Mesenchymal stem cell (in vitro differentiated cells and primary cell): Measurements from ENCODE around the gene AFM.
A peak's percentile ranks its signal among the peaks of the same experiment; 100 is the strongest.

Experiments used
- DNase-seq: peaks from one replicate; pipeline ENCODE4 v3.0.0-alpha.2; 2013
- H2AFZ ChIP-seq: one replicate; pipeline ENCODE4 v1.6.1; 2013; ENCODE audit warnings: low read depth, mild to moderate bottlenecking, control low read depth, inconsistent platforms, low read length, moderate library complexity
- H2AK5ac ChIP-seq: 2 replicates; pipeline ENCODE4 v1.6.1; 2013; ENCODE audit warnings: low read length, moderate library complexity, mild to moderate bottlenecking, inconsistent platforms; ENCODE audit not compliant: severe bottlenecking
- H2BK120ac ChIP-seq: one replicate; pipeline ENCODE4 v1.6.1; 2013; ENCODE audit warnings: low read depth, mild to moderate bottlenecking, inconsistent platforms, low read length, moderate library complexity
- H2BK12ac ChIP-seq, 2 experiments: one replicate each; pipeline ENCODE4 v1.6.1; 2013; ENCODE audit warnings: inconsistent platforms in 2 of 2, low read length in 2 of 2, mild to moderate bottlenecking in 2 of 2, moderate library complexity in 2 of 2, control low read depth in 1 of 2
- H2BK15ac ChIP-seq: one replicate; pipeline ENCODE4 v1.6.1; 2013; ENCODE audit warnings: mild to moderate bottlenecking, low read depth, inconsistent platforms; ENCODE audit not compliant: poor library complexity, severe bottlenecking
- H2BK5ac ChIP-seq: 2 replicates; pipeline ENCODE4 v1.6.1; 2013; ENCODE audit warnings: low read depth, mild to moderate bottlenecking, low read length, control low read depth, inconsistent platforms; ENCODE audit not compliant: poor library complexity, severe bottlenecking
- H3K14ac ChIP-seq, 2 experiments: one replicate each; pipeline ENCODE4 v1.6.1; 2013; ENCODE audit warnings: inconsistent platforms in 2 of 2, low read length in 2 of 2, control low read depth in 1 of 2, mild to moderate bottlenecking in 1 of 2, moderate library complexity in 1 of 2
- H3K18ac ChIP-seq, 2 experiments: one replicate each; pipeline ENCODE4 v1.6.1; 2013; ENCODE audit warnings: inconsistent platforms in 2 of 2, low read length in 2 of 2, control low read depth in 1 of 2, low read depth in 1 of 2, mild to moderate bottlenecking in 1 of 2
- H3K23ac ChIP-seq, 2 experiments: one replicate each; pipeline ENCODE4 v1.6.1; 2013; ENCODE audit warnings: inconsistent platforms in 2 of 2, low read length in 2 of 2, mild to moderate bottlenecking in 2 of 2, moderate library complexity in 2 of 2, control low read depth in 1 of 2
- H3K27ac ChIP-seq: 2 replicates; pipeline ENCODE4 v1.5.1; 2013; ENCODE audit warnings: mild to moderate bottlenecking, moderate library complexity, low read length, control low read depth, inconsistent platforms; ENCODE audit not compliant: poor library complexity, severe bottlenecking
- H3K27me3 ChIP-seq, 2 experiments: 2 replicates each; pipeline versions ENCODE4 v1.6.1 to v1.7.0; 2013; ENCODE audit warnings: low read length in 2 of 2, mild to moderate bottlenecking in 2 of 2, moderate library complexity in 2 of 2, control low read depth in 1 of 2, inconsistent platforms in 1 of 2; ENCODE audit not compliant: control insufficient read depth in 1 of 2, insufficient read depth in 1 of 2
- H3K36me3 ChIP-seq, 2 experiments: 2 replicates each; pipeline versions ENCODE4 v1.6.1 to v1.7.0; 2013; ENCODE audit warnings: low read length in 2 of 2, control low read depth in 1 of 2, inconsistent platforms in 1 of 2, low read depth in 1 of 2, mild to moderate bottlenecking in 1 of 2; ENCODE audit not compliant: insufficient read depth in 2 of 2, control insufficient read depth in 1 of 2
- H3K4ac ChIP-seq, 2 experiments: one replicate each; pipeline ENCODE4 v1.6.1; 2013; ENCODE audit warnings: inconsistent platforms in 2 of 2, low read length in 2 of 2, mild to moderate bottlenecking in 2 of 2, moderate library complexity in 2 of 2, control low read depth in 1 of 2, low read depth in 1 of 2
- H3K4me1 ChIP-seq: 2 replicates; pipeline ENCODE4 v1.6.1; 2013; ENCODE audit warnings: low read depth, low read length, control low read depth; ENCODE audit not compliant: control insufficient read depth, insufficient read depth
- H3K4me2 ChIP-seq: 2 replicates; pipeline ENCODE4 v1.6.1; 2013; ENCODE audit warnings: low read length, mild to moderate bottlenecking, inconsistent platforms; ENCODE audit not compliant: poor library complexity, severe bottlenecking
- H3K4me3 ChIP-seq, 2 experiments: 2 replicates each; pipeline versions ENCODE4 v1.5.1 to v1.7.0; 2013; ENCODE audit warnings: low read length in 2 of 2, mild to moderate bottlenecking in 2 of 2, control low read depth in 1 of 2, low read depth in 1 of 2; ENCODE audit not compliant: insufficient read depth in 1 of 2
- H3K79me1 ChIP-seq: replicated peaks from 2 replicates; pipeline ENCODE4 v1.6.1; 2013; ENCODE audit warnings: mild to moderate bottlenecking, control low read depth, low read length, inconsistent platforms; ENCODE audit not compliant: poor library complexity, severe bottlenecking
- H3K9ac ChIP-seq: 2 replicates; pipeline ENCODE4 v1.7.0; 2013; ENCODE audit warnings: mild to moderate bottlenecking, low read length, moderate library complexity
- H3K9me3 ChIP-seq: 2 replicates; pipeline ENCODE4 v1.7.0; 2013; ENCODE audit warnings: mild to moderate bottlenecking, low read length; ENCODE audit not compliant: control insufficient read depth
- H4K8ac ChIP-seq: one replicate; pipeline ENCODE4 v1.6.1; 2013; ENCODE audit warnings: inconsistent platforms, mild to moderate bottlenecking, low read length, moderate library complexity
- H4K91ac ChIP-seq: one replicate; pipeline ENCODE4 v1.6.1; 2013; ENCODE audit warnings: mild to moderate bottlenecking, low read length, inconsistent platforms
- WGBS: methylation state at CpG from one replicate; pipeline ENCODE4 v1.1.7; 2013; ENCODE audit warnings: mixed read lengths; 5-methylcytosine and 5-hydroxymethylcytosine counted together

Gene AFM

DNA sequence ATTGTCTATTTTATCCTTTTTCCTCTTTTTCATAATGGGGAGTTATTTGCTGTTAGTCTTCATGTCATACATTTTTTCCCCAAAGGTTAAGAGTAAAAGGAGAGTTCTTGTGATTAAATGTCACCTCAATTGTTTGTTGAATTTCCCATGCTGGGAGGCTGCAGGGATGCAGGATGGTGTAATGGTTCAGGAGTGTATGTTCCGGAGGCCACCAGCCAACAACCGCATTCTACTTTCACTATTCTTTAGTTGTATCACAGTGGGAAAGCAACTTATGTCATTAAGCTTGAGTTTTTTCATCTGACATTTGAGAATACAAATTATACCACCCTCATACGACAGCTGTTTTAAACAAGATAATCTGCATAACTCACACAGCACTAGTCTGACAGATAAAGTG is 30.1 kb upstream of the AFM start:
- Histone ChIP-seq H4K8ac (no peak overlapping the region), H3K27me3 (no peaks in the 10 kb centered on the region), H3K36me3 (no peaks in the 10 kb centered on the region), H2AK5ac (no peak overlapping the region), H2BK120ac (no peak overlapping the region), H3K4me1 (peaks cover 4% of the 10 kb centered on the region), H3K14ac (no peak overlapping the region), H2BK5ac (no peak overlapping the region), H3K18ac (no peak overlapping the region), H3K4ac (no peak overlapping the region), H3K9ac (no peak overlapping the region), H3K9me3 (no peaks in the 10 kb centered on the region), H3K4me2 (no peak overlapping the region), H3K79me1 (no peaks in the 10 kb centered on the region), H2BK15ac (no peak overlapping the region), H2BK12ac (no peak overlapping the region), H3K4me3 (peak overlapping the region in 1 of 2 experiments; percentile 67), H2AFZ (no peak overlapping the region), H4K91ac (no peak overlapping the region), H3K23ac (no peak overlapping the region), H3K27ac (peak overlapping the region; percentile 53)
- WGBS: no CpG with 5 or more reads among the region's 3 CpGs
- peak; percentile 29 for DNase-seq

DNA sequence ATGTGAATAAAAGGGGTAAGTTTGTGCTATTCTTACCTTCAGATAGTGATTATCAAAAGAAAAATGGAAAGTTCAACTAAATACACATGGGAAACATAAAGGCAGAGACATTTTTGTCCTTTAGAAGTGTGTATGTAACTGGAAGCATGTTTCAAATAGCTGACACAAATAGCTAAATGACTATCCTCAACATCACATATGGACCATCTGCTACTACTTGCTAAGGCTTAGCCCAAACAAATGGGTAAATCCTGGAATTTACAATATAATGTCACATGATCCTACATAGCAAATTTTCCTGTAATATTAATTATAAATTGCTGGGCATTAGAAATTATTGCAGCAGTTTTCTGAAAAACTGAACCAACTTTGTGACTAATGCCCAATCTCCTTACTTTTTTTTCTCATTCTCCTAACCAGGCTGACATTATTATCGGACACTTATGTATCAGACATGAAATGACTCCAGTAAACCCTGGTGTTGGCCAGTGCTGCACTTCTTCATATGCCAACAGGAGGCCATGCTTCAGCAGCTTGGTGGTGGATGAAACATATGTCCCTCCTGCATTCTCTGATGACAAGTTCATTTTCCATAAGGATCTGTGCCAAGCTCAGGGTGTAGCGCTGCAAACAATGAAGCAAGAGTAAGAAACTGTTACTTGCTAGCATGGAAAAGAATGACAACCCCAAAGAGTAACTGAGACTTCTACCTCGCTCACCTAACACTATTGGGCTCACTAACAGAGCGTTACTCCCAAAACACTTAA is 29.4 kb upstream of the AFM start:
- H3K9me3 ChIP-seq: no peaks in the 10 kb centered on the region
- no peak overlapping the region for H3K18ac ChIP-seq
- no peak overlapping the region for H2AFZ ChIP-seq
- no peaks in the 10 kb centered on the region for H3K79me1 ChIP-seq
- no peak overlapping the region for H2BK120ac ChIP-seq
- WGBS: 97% methylated on average over 2 of the region's 4 CpGs
- H3K36me3 ChIP-seq: no peaks in the 10 kb centered on the region
- no peak overlapping the region for H3K9ac ChIP-seq
- H3K4ac ChIP-seq: no peak overlapping the region
- H3K27me3 ChIP-seq: no peaks in the 10 kb centered on the region
- no peak for DNase-seq
- H2AK5ac ChIP-seq: peak overlapping the region; percentile 83
- H3K14ac ChIP-seq: no peak overlapping the region
- H2BK15ac ChIP-seq: no peak overlapping the region
- H3K23ac ChIP-seq: no peak overlapping the region
- H2BK5ac ChIP-seq: no peak overlapping the region
- no peak overlapping the region for H4K91ac ChIP-seq
- no peak overlapping the region for H3K27ac ChIP-seq
- no peak overlapping the region for H3K4me3 ChIP-seq
- peaks cover 4% of the 10 kb centered on the region for H3K4me1 ChIP-seq
- no peak overlapping the region for H3K4me2 ChIP-seq
- H4K8ac ChIP-seq: no peak overlapping the region
- no peak overlapping the region for H2BK12ac ChIP-seq

- no peaks in the 10 kb centered on the region for H3K36me3 ChIP-seq
Observed at GRCh38 chr4:73452953-73453700, 28.4 kb upstream of the AFM start.

GRCh38 chr4:73453701-73454005 is 27.9 kb upstream of the AFM start:
- Histone ChIP-seq H3K36me3 (no peaks in the 10 kb centered on the region), H2BK12ac (no peak overlapping the region), H3K4ac (no peak overlapping the region), H3K9me3 (no peaks in the 10 kb centered on the region), H3K18ac (no peak overlapping the region), H4K8ac (no peak overlapping the region), H3K4me2 (no peak overlapping the region), H2AFZ (no peak overlapping the region), H2AK5ac (no peak overlapping the region), H3K14ac (no peak overlapping the region), H3K79me1 (no peaks in the 10 kb centered on the region), H4K91ac (no peak overlapping the region), H2BK5ac (no peak overlapping the region), H3K27me3 (no peaks in the 10 kb centered on the region), H3K4me1 (peaks cover 4% of the 10 kb centered on the region), H2BK120ac (no peak overlapping the region), H3K23ac (no peak overlapping the region), H3K27ac (peak overlapping the region; percentile 57), H2BK15ac (no peak overlapping the region), H3K9ac (no peak overlapping the region), H3K4me3 (no peak overlapping the region)
- no peak for DNase-seq

More at GRCh38 chr4:73452953-73453700, 28.4 kb upstream of the AFM start:
- H3K9ac ChIP-seq: no peak overlapping the region
- H3K4ac ChIP-seq: no peak overlapping the region
- no peak overlapping the region for H2BK15ac ChIP-seq
- no peak overlapping the region for H4K91ac ChIP-seq
- no peaks in the 10 kb centered on the region for H3K9me3 ChIP-seq
- H3K23ac ChIP-seq: no peak overlapping the region
- no peaks in the 10 kb centered on the region for H3K27me3 ChIP-seq
- 54% methylated on average over 1 of the region's 2 CpGs for WGBS
- DNase-seq: no peak
- H4K8ac ChIP-seq: no peak overlapping the region
- H3K14ac ChIP-seq: no peak overlapping the region
- H3K79me1 ChIP-seq: no peaks in the 10 kb centered on the region
- no peak overlapping the region for H2BK5ac ChIP-seq
- no peak overlapping the region for H3K4me2 ChIP-seq
- peak overlapping the region; percentile 57 for H3K27ac ChIP-seq
- no peak overlapping the region for H2AK5ac ChIP-seq
- H2AFZ ChIP-seq: no peak overlapping the region
- no peak overlapping the region for H2BK120ac ChIP-seq
- H2BK12ac ChIP-seq: no peak overlapping the region
- no peak overlapping the region for H3K4me3 ChIP-seq
- peaks cover 4% of the 10 kb centered on the region for H3K4me1 ChIP-seq
- no peak overlapping the region for H3K18ac ChIP-seq
